Stimulated activated naive CD8-positive, alpha-beta T cell treated with anti-CD3 and anti-CD28 coated beads, Interleukin-15, amount 100 ng/mL, for 72 hours (primary cell): ENCODE data around the gene CHKB.

ENCODE experiments used
- ATAC-seq: fragments of 150-1000 bp; cut with Tn5 transposase; 2 replicates; pipeline ENCODE4 v1.10.0; 2021; ENCODE audit warnings: mild to moderate bottlenecking, moderate library complexity
- DNase-seq, 2 donors: peaks; one replicate each; pipeline ENCODE4 v3.0.0; 2021 to 2022
- H3K27ac Mint-ChIP-seq, 2 donors: one replicate each; pipeline ENCODE4 v1.8.0; 2022; ENCODE audit warnings: mild to moderate bottlenecking in 2 of 2, mixed read lengths in 2 of 2, moderate library complexity in 2 of 2
- H3K27me3 Mint-ChIP-seq: one replicate; pipeline ENCODE4 v1.8.0; 2022; ENCODE audit warnings: mixed read lengths
- H3K4me1 Mint-ChIP-seq: one replicate; pipeline ENCODE4 v1.8.0; 2022; ENCODE audit warnings: mild to moderate bottlenecking, mixed read lengths
- H3K4me3 Mint-ChIP-seq, 2 donors: one replicate each; pipeline ENCODE4 v1.8.0; 2022; ENCODE audit warnings: mild to moderate bottlenecking in 2 of 2, mixed read lengths in 2 of 2, moderate library complexity in 1 of 2
- H3K9me3 Mint-ChIP-seq, 2 donors: one replicate each; pipeline ENCODE4 v1.8.0; 2022; ENCODE audit warnings: mixed read lengths in 2 of 2

Gene CHKB

DNA sequence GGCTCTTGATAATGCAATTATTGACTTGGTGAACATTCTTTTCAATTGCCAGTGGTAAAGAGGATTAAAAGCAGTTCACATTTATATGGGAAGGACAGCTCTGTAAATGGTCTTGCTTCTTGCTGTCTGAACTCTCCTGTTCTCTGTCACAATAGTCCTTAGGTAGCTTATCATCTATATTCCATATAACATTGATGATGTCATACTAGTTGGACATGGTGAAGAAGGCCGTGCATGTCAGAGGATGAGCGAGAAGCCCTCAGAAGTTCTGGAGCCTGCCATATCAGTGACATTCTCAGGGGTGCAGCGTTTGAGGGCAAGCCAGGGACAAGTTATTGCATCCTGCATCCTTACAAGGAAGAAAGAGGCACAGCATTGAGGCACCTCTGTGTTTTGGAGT is 2.6 kb upstream of the CHKB start:
- DNase-seq: no peak
- ATAC-seq: no peak
- no peak overlapping the region for H3K27ac Mint-ChIP-seq
- peaks cover 24% of the 10 kb centered on the region for H3K4me1 Mint-ChIP-seq
- H3K4me3 Mint-ChIP-seq: no peak overlapping the region
- no peaks in the 10 kb centered on the region for H3K9me3 Mint-ChIP-seq
- H3K27me3 Mint-ChIP-seq: no peaks in the 10 kb centered on the region

GRCh38 chr22:50584106-50585096 is 1.8 kb upstream of the CHKB start:
- ATAC-seq (no peak), DNase-seq (no peak)
- Mint-ChIP-seq H3K4me1 (peaks cover 33% of the 10 kb centered on the region), H3K4me3 (peak overlapping the region; percentile 15 to 97), H3K9me3 (no peaks in the 10 kb centered on the region), H3K27ac (peak overlapping the region in 1 of 2 donors; percentile 48), H3K27me3 (no peaks in the 10 kb centered on the region)

GRCh38 chr22:50583294-50583861 is 729 bp upstream of the CHKB start:
- Mint-ChIP-seq H3K9me3 (no peaks in the 10 kb centered on the region), H3K27me3 (no peaks in the 10 kb centered on the region), H3K27ac (peak overlapping the region; percentile 81 to 98), H3K4me1 (peaks cover 43% of the 10 kb centered on the region), H3K4me3 (peak overlapping the region; percentile 90 to 97)
- ATAC-seq (peak; percentile 37), DNase-seq (no peak)

DNA sequence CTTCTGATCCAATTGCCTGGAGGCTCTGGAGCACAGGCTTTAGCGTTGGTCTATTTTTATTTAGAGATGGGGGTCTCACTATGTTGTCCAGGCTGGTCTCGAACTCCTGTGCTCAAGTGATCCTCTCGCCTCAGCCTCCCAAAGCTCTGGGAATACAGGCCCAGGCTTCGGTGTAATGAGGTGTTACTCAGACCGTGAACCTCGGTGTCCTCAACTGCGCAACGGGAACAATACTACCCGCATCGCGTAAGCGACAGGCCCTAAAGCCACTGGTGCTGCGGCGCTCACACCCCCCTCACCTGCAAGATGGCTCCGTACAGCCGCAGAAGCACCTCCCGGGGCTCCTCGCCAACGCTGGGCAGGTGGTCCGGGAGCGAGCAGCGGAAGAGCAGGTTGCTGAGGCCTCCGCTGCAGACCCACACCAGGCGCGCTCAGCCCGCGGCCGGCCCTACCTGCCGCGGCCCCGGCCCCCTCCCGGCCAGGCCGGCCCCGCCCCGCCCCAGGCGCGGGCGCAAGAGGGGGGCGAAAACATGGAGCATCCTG is 628 bp downstream of the CHKB start:
- Mint-ChIP-seq H3K4me1 (peaks cover 49% of the 10 kb centered on the region), H3K4me3 (peak overlapping the region; percentile 90 to 97), H3K9me3 (no peaks in the 10 kb centered on the region), H3K27ac (peak overlapping the region; percentile 97 to 98), H3K27me3 (no peaks in the 10 kb centered on the region)
- ATAC-seq (peak; percentile 13), DNase-seq (peak in 1 of 2 donors; percentile 53)

GRCh38 chr22:50581031-50581949 is 1.4 kb downstream of the CHKB start:
- DNase-seq: no peak
- peak overlapping the region; percentile 90 to 97 for H3K4me3 Mint-ChIP-seq
- no peaks in the 10 kb centered on the region for H3K27me3 Mint-ChIP-seq
- peak overlapping the region in 1 of 2 donors; percentile 82 for H3K27ac Mint-ChIP-seq
- no peak for ATAC-seq
- H3K9me3 Mint-ChIP-seq: no peaks in the 10 kb centered on the region
- H3K4me1 Mint-ChIP-seq: peaks cover 49% of the 10 kb centered on the region

- Mint-ChIP-seq H3K4me1 (peaks cover 49% of the 10 kb centered on the region), H3K27me3 (no peaks in the 10 kb centered on the region), H3K27ac (no peak overlapping the region), H3K4me3 (no peak overlapping the region), H3K9me3 (no peaks in the 10 kb centered on the region)
- no peak for ATAC-seq
- no peak for DNase-seq
Observed at GRCh38 chr22:50579752-50580151, 2.9 kb downstream of the CHKB start.

GRCh38 chr22:50578776-50579310 is 3.8 kb downstream of the CHKB start:
- ATAC-seq: no peak
- DNase-seq: no peak
- Mint-ChIP-seq H3K4me3 (no peak overlapping the region), H3K4me1 (peaks cover 48% of the 10 kb centered on the region), H3K27me3 (no peaks in the 10 kb centered on the region), H3K27ac (no peak overlapping the region), H3K9me3 (no peaks in the 10 kb centered on the region)

GRCh38 chr22:50577987-50578775 is 4.5 kb downstream of the CHKB start, which contains the start of gene CPT1B:
TSS of gene CPT1B (minus strand) at chr22:50578427. CDS start at chr22:50577915, 512 bp downstream.
- ATAC-seq (no peak), DNase-seq (no peak)
- peaks cover 42% of the 10 kb centered on the region for H3K4me1 Mint-ChIP-seq
- H3K27me3 Mint-ChIP-seq: no peaks in the 10 kb centered on the region
- H3K4me3 Mint-ChIP-seq: peak within 1 kb of the TSS; percentile 47 to 61
- H3K9me3 Mint-ChIP-seq: no peaks in the 10 kb centered on the region
- H3K27ac Mint-ChIP-seq: no peak within 1 kb of the TSS

DNA sequence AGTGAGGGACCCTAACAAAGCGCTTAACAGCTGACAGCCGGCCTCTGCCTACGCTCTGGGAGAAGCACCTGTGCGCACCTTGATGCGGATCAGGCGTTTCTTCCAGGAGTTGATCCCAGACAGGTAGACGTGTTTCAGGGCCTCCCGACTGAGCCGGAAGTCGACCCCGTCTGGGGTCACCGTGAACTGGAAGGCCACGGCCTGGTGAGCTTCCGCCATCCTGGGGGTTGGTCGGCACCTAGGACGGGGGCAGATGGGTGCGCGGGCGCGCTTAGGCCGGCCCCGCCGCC is 5.0 kb downstream of the CHKB start:
- peak overlapping the region; percentile 47 to 61 for H3K4me3 Mint-ChIP-seq
- no peaks in the 10 kb centered on the region for H3K9me3 Mint-ChIP-seq
- ATAC-seq: no peak
- H3K4me1 Mint-ChIP-seq: peaks cover 41% of the 10 kb centered on the region
- no peak for DNase-seq
- no peaks in the 10 kb centered on the region for H3K27me3 Mint-ChIP-seq
- H3K27ac Mint-ChIP-seq: no peak overlapping the region

GRCh38 chr22:50576806-50577696 is 5.6 kb downstream of the CHKB start:
- Mint-ChIP-seq H3K9me3 (no peaks in the 10 kb centered on the region), H3K27me3 (no peaks in the 10 kb centered on the region), H3K4me1 (peaks cover 41% of the 10 kb centered on the region), H3K27ac (no peak overlapping the region), H3K4me3 (peak overlapping the region; percentile 47 to 61)
- ATAC-seq (no peak), DNase-seq (no peak)

GRCh38 chr22:50576070-50576469 is 6.6 kb downstream of the CHKB start:
- H3K9me3 Mint-ChIP-seq: no peaks in the 10 kb centered on the region
- H3K4me1 Mint-ChIP-seq: peaks cover 33% of the 10 kb centered on the region
- DNase-seq (no peak), ATAC-seq (no peak)
- H3K27me3 Mint-ChIP-seq: no peaks in the 10 kb centered on the region
- H3K4me3 Mint-ChIP-seq: no peak overlapping the region
- H3K27ac Mint-ChIP-seq: no peak overlapping the region

DNA sequence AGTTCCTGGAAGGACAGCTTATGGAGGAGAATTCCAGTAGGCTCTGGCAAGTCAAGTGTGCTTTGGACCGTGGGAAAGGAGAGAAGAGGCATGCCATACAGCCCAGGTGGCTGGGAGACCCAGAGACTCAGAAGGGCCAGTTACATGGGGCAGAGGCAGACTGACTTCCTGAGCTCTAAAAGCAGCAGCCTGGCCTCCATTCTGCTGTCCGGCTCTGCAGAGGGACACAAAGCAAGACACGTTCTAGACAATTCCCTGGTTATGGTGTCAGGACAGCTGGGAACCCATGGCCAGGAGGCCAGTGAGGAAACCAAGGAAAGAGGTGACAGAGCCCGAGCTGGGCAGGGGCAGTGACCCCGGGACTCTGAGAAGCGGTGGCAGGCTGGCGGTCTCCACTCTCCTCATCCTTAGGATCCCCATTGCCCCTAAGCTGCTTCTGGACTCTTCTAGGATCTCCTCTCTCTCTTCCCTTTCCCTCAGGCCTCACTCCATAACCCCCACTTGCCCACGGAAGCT is 7.2 kb downstream of the CHKB start:
- Mint-ChIP-seq H3K4me1 (peaks cover 28% of the 10 kb centered on the region), H3K9me3 (no peaks in the 10 kb centered on the region), H3K4me3 (no peak overlapping the region), H3K27ac (peak overlapping the region; percentile 27 to 38), H3K27me3 (no peaks in the 10 kb centered on the region)
- DNase-seq (no peak), ATAC-seq (no peak)

- H3K4me3 Mint-ChIP-seq: no peak overlapping the region
- no peak overlapping the region for H3K27ac Mint-ChIP-seq
- H3K27me3 Mint-ChIP-seq: no peaks in the 10 kb centered on the region
- peaks cover 16% of the 10 kb centered on the region for H3K4me1 Mint-ChIP-seq
- ATAC-seq (no peak), DNase-seq (no peak)
- H3K9me3 Mint-ChIP-seq: no peaks in the 10 kb centered on the region
Observed at GRCh38 chr22:50574383-50574755, 8.3 kb downstream of the CHKB start.
